Vagina (tissue), 2 donors: ENCODE measurements around the gene MUC3A.

Source experiments
- POLR2A ChIP-seq, 2 donors: fragments of 450-650 bp; IDR thresholded peaks; one replicate each; pipeline ENCODE4 v1.6.1; 2017; ENCODE audit warnings: antibody characterized with exemption in 2 of 2, mild to moderate bottlenecking in 2 of 2, moderate library complexity in 2 of 2
- POLR2AphosphoS5 ChIP-seq, 2 donors: sonication (generic); formaldehyde crosslinking; IDR thresholded peaks; one replicate each; pipeline ENCODE4 v1.9.0; 2017; ENCODE audit warnings: antibody characterized with exemption in 2 of 2, mild to moderate bottlenecking in 2 of 2, low read depth in 1 of 2; ENCODE audit not compliant: insufficient read depth in 1 of 2
- TF ChIP-seq, protein P1 (sequence below), 3 experiments: fragments of 450-650 bp in 2 of 3; fragments of 200-600 bp in 1 of 3; sonication (generic) in 1 of 3; IDR thresholded peaks; one replicate each; pipeline ENCODE4 v1.5.1; 2017 to 2019; ENCODE audit warnings: antibody characterized with exemption in 3 of 3, mild to moderate bottlenecking in 2 of 3, moderate library complexity in 2 of 3

DNA sequence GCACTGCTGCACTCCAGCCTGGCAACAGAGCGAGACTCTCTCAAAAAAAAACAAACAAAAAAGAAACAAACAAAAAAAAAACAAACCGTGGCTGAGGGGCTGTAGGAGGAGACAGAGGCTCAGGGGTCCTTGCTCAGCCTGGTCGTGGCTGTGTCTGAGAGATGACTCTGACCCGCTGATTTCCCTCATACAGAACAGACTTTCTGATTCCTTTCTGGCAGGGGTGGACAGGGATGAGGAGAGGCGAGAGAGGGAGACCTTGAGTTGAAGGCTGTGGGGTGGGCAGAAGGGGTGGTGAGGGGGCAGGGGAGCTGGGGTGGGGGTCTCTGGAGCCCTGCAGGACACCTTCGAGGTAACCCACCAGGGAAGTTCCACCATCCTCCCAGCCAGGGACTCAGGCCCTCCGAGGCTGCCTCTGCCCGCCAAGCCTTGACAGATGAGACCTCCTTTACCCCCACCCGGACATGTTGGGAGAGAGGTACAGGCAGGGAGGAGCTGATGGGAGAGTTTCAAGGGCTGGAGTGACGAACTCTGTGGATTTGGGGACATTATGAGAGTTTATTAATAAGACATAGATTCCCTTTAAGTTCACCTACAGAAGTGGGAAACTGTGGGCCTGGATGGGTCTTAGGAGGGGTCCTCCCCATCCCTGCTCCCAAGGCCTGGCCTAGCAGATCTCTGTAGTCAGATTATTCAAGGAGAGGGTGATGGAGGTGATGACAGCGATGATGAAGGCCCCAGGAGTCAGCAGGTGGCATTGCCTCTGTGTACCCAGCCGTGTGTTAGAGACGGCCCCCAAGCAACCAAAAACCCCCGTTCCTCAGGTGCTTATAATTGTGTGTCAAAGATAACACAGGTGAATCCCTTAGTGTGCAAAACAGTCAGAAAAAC lies 22.0 kb downstream of the MUC3A start:
- TF ChIP-seq POLR2AphosphoS5 (IDR thresholded peaks at IDR 0.05; ENCODE audit: insufficient read depth in 1 of 2, low read depth in 1 of 2) (no peak), POLR2A (IDR thresholded peaks at IDR 0.05) (no peak)
- TF ChIP-seq, protein P1, sequence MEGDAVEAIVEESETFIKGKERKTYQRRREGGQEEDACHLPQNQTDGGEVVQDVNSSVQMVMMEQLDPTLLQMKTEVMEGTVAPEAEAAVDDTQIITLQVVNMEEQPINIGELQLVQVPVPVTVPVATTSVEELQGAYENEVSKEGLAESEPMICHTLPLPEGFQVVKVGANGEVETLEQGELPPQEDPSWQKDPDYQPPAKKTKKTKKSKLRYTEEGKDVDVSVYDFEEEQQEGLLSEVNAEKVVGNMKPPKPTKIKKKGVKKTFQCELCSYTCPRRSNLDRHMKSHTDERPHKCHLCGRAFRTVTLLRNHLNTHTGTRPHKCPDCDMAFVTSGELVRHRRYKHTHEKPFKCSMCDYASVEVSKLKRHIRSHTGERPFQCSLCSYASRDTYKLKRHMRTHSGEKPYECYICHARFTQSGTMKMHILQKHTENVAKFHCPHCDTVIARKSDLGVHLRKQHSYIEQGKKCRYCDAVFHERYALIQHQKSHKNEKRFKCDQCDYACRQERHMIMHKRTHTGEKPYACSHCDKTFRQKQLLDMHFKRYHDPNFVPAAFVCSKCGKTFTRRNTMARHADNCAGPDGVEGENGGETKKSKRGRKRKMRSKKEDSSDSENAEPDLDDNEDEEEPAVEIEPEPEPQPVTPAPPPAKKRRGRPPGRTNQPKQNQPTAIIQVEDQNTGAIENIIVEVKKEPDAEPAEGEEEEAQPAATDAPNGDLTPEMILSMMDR (IDR thresholded peaks at IDR 0.05), result no peak
